Measurements from ENCODE around the gene TMEM41B.

DNA sequence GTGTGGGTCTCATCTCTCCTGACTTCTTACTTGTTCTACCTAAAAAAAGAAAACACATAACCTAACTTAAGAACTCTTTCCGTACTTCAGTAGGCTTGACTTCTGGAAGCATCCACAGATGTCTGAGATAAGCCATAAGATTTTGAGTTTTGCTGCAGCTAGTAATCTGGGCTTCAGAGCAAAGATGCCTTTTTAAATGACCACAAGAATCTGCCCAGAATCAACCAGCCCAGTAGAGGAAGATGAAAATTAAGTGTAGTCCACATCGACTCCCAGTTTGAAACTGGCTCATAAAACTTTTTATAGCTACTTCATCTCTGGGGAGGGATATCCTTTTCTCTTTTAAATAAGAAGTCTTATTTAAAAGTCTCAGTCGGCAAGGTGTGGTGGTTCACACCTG is 60.0 kb downstream of the TMEM41B start:
- TF ChIP-seq, protein P1, sequence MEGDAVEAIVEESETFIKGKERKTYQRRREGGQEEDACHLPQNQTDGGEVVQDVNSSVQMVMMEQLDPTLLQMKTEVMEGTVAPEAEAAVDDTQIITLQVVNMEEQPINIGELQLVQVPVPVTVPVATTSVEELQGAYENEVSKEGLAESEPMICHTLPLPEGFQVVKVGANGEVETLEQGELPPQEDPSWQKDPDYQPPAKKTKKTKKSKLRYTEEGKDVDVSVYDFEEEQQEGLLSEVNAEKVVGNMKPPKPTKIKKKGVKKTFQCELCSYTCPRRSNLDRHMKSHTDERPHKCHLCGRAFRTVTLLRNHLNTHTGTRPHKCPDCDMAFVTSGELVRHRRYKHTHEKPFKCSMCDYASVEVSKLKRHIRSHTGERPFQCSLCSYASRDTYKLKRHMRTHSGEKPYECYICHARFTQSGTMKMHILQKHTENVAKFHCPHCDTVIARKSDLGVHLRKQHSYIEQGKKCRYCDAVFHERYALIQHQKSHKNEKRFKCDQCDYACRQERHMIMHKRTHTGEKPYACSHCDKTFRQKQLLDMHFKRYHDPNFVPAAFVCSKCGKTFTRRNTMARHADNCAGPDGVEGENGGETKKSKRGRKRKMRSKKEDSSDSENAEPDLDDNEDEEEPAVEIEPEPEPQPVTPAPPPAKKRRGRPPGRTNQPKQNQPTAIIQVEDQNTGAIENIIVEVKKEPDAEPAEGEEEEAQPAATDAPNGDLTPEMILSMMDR (optimal IDR thresholded peaks at IDR 0.05 in 1 of 3, IDR thresholded peaks at IDR 0.05 in 1 of 3, conservative IDR thresholded peaks at IDR 0.05 in 1 of 3; ENCODE audit: extremely low read depth in 1 of 3, insufficient read depth in 2 of 3, low read length in 3 of 3), result no peak
- TF ChIP-seq EZH2 (IDR thresholded peaks at IDR 0.05; ENCODE audit: low read length), result no peak

Measured in keratinocyte (primary cell).